Measurements from ENCODE around the gene ADK. TPM values are rescaled to one million over a fixed set of nuclear protein-coding genes. Genes with fewer than 3 reads are reported as not detected.

ADK gene
- total and polyA plus RNA-seq, 4 experiments from 2014 or later = 33.7 to 66.6 (median 51.0) TPM

DNA sequence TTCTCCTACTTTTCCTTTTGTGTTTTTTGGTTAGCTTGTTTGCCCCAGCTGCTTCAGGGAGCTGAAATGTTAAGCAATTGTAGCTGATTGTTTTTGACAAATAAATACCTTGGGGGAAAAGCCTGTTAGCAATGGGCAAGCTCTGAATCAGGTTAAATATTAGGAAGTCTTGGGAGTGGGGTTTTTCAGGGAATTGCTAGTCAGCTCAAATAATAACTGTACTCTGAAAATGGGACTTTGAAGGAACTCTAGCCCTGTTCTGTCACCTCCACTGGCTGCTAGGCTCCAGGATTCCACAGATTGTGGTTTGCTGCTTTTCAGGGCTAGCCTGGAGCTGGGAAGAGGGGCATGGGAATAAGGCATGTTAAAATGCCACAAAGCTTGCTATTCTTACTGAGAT lies 39.5 kb downstream of the ADK start:
- Mint-ChIP-seq H3K27ac (peak overlapping the region; percentile 73 to 98 (median 95)), H3K4me1 (peaks cover 37 to 73% (median 56%) of the 10 kb centered on the region in 4 donors), H3K9me3 (peaks cover 0 to 2% (median 0%) of the 10 kb centered on the region in 8 donors), H3K36me3 (no peaks in the 10 kb centered on the region), H3K4me3 (peak overlapping the region in 7 of 8 donors; percentile 42 to 91 (median 77)), H3K27me3 (no peaks in the 10 kb centered on the region)
- no peaks in the 10 kb centered on the region for H3K27me3 ChIP-seq (ENCODE audit: insufficient read depth, low read length)
- POLR2A ChIA-PET (ENCODE audit: partially characterized antibody) = interaction anchor here (0.7 to 3.5 kb wide), 6 partner anchors 12 to 40 kb away, joined by 3 to 24 read pairs (median 8); partner anchors contain the start of genes ADK and AP3M1
- CTCF ChIA-PET (ENCODE audit: partially characterized antibody) = interaction anchor here (0.8 to 2.1 kb wide), 7 partner anchors 8 to 97 kb away, joined by 3 to 13 read pairs (median 3); no protein-coding TSS in a partner anchor
- H3K4me3 ChIP-seq (ENCODE audit: low read length in 2 of 2) = peak overlapping the region in 1 of 2 donors; percentile 11
- intact Hi-C loops (cut with micrococcal nuclease) = loop anchor here (2.0 to 5.0 kb wide), 2 partner anchors 14 to 38 kb away; partner anchors contain the start of genes ADK and AP3M1
- no peak for DNase-seq
- H3K9me3 ChIP-seq (ENCODE audit: control insufficient read depth in 1 of 2, low read length in 2 of 2) = no peaks in the 10 kb centered on the region
- H3K4me1 ChIP-seq (ENCODE audit: insufficient read depth, low read length) = peaks cover 41% of the 10 kb centered on the region
- peak overlapping the region; percentile 28 for H3K27ac ChIP-seq (ENCODE audit: low read depth, low read length)
- no peaks in the 10 kb centered on the region for H3K36me3 ChIP-seq (ENCODE audit: insufficient read depth, low read length)

DNA sequence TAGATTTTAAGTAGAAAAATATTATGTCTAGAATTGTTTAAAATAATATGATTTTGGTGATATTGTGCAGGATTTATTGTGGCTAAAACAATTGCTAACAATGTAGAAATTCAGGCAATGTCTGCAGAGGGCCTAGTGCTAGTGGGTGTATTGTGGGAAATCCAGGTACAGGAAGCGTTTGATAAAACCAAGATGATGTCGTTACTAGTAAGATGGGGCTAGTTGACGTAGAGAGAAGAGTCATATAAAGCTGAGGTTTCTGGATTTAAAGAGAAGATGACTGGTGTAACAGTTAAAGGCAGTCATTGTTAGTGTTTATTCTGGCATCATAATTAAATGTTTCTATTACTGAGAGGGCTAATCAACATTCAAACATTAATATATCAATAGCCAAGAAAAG lies 43.5 kb downstream of the ADK start:
- no peak overlapping the region for H3K4me3 ChIP-seq (ENCODE audit: low read length in 2 of 2)
- H3K4me1 Mint-ChIP-seq = peaks cover 23 to 54% (median 45%) of the 10 kb centered on the region in 4 donors
- ChIA-PET CTCF (ENCODE audit: partially characterized antibody) (interaction anchor here (4.5 kb wide), 1 partner anchor 19 kb away, joined by 18 read pairs; no protein-coding TSS in a partner anchor), POLR2A (ENCODE audit: partially characterized antibody) (no interaction called here)
- no peak overlapping the region for H3K27ac ChIP-seq (ENCODE audit: low read depth, low read length)
- H3K9me3 ChIP-seq (ENCODE audit: control insufficient read depth in 1 of 2, low read length in 2 of 2) = no peaks in the 10 kb centered on the region
- H3K27ac Mint-ChIP-seq = peak overlapping the region; percentile 8 to 87 (median 31)
- peak overlapping the region in 6 of 8 donors; percentile 27 to 52 (median 40) for H3K4me3 Mint-ChIP-seq
- intact Hi-C loops (cut with micrococcal nuclease) = loop anchor here (5.0 kb wide), 1 partner anchor 42 kb away; the partner anchor contains the start of genes ADK and AP3M1
- peaks cover 2 to 5% of the 10 kb centered on the region in 2 donors for H3K36me3 Mint-ChIP-seq
- peak in 4 of 5 donors; percentile 40 to 67 (median 54) for DNase-seq
- H3K4me1 ChIP-seq (ENCODE audit: insufficient read depth, low read length) = peaks cover 38% of the 10 kb centered on the region
- H3K27me3 ChIP-seq (ENCODE audit: insufficient read depth, low read length) = no peaks in the 10 kb centered on the region
- H3K9me3 Mint-ChIP-seq = peaks cover 0 to 3% (median 0%) of the 10 kb centered on the region in 8 donors
- H3K27me3 Mint-ChIP-seq = no peaks in the 10 kb centered on the region
- no peaks in the 10 kb centered on the region for H3K36me3 ChIP-seq (ENCODE audit: insufficient read depth, low read length)

- Histone ChIP-seq H3K4me3 (ENCODE audit: low read length in 2 of 2) (no peak overlapping the region), H3K27me3 (ENCODE audit: insufficient read depth, low read length) (no peaks in the 10 kb centered on the region), H3K4me1 (ENCODE audit: insufficient read depth, low read length) (peaks cover 33% of the 10 kb centered on the region), H3K9me3 (ENCODE audit: control insufficient read depth in 1 of 2, low read length in 2 of 2) (no peaks in the 10 kb centered on the region), H3K36me3 (ENCODE audit: insufficient read depth, low read length) (no peaks in the 10 kb centered on the region), H3K27ac (ENCODE audit: low read depth, low read length) (no peak overlapping the region)
- no peak for DNase-seq
- peaks cover 19 to 49% (median 41%) of the 10 kb centered on the region in 4 donors for H3K4me1 Mint-ChIP-seq
- no peaks in the 10 kb centered on the region for H3K27me3 Mint-ChIP-seq
- ChIA-PET CTCF (ENCODE audit: partially characterized antibody) (interaction anchor here (4.5 kb wide), 1 partner anchor 18 kb away, joined by 18 read pairs; no protein-coding TSS in a partner anchor), POLR2A (ENCODE audit: partially characterized antibody) (no interaction called here)
- intact Hi-C loops (cut with micrococcal nuclease) = loop anchor here (5.0 kb wide), 1 partner anchor 43 kb away; the partner anchor contains the start of genes ADK and AP3M1
- peak overlapping the region in 5 of 7 donors; percentile 12 to 87 (median 60) for H3K27ac Mint-ChIP-seq
- H3K9me3 Mint-ChIP-seq = peaks cover 0 to 3% (median 0%) of the 10 kb centered on the region in 8 donors
- H3K4me3 Mint-ChIP-seq = peak overlapping the region in 2 of 8 donors; percentile 31 to 44
- peaks cover 2 to 5% of the 10 kb centered on the region in 2 donors for H3K36me3 Mint-ChIP-seq
Measured at GRCh38 chr10:74194999-74195398, 44.0 kb downstream of the ADK start.

GRCh38 chr10:74199315-74199714 lies 48.3 kb downstream of the ADK start:
- POLR2A ChIA-PET (ENCODE audit: partially characterized antibody) = no interaction called here
- H3K9me3 Mint-ChIP-seq = peaks cover 0 to 3% (median 0%) of the 10 kb centered on the region in 8 donors
- no peak overlapping the region for H3K4me3 Mint-ChIP-seq

DNA sequence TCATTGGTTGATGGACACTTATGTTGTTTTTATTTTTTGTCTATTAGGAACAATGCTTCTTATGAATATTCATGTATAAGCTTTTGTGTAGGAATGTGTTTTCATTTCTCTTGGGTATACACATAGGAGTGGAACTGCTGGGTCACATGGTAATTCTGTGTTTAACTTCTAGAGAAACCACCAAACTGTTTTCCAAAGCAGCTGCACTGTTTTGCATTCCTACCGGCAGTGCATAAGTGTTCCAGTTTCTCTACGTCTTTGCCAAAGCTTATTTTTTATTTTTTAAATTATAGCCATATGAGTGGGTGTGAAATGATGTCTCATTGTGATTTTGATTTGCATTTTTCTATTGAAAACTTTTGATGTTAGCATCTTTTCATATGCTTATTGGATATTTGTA lies 51.3 kb downstream of the ADK start:
- DNase-seq = no peak
- Mint-ChIP-seq H3K36me3 (peaks cover 20 to 39% of the 10 kb centered on the region in 2 donors), H3K4me1 (peaks cover 0 to 5% (median 3%) of the 10 kb centered on the region in 4 donors), H3K9me3 (peaks cover 0 to 3% (median 0%) of the 10 kb centered on the region in 8 donors), H3K4me3 (no peak overlapping the region), H3K27me3 (no peaks in the 10 kb centered on the region), H3K27ac (no peak overlapping the region)
- no peaks in the 10 kb centered on the region for H3K27me3 ChIP-seq (ENCODE audit: insufficient read depth, low read length)
- no peaks in the 10 kb centered on the region for H3K9me3 ChIP-seq (ENCODE audit: control insufficient read depth in 1 of 2, low read length in 2 of 2)
- POLR2A ChIA-PET (ENCODE audit: partially characterized antibody) = interaction anchor here (0.9 kb wide), 1 partner anchor 25 kb away, joined by 3 read pairs; no protein-coding TSS in a partner anchor
- H3K36me3 ChIP-seq (ENCODE audit: insufficient read depth, low read length) = no peaks in the 10 kb centered on the region
- no peak overlapping the region for H3K27ac ChIP-seq (ENCODE audit: low read depth, low read length)
- CTCF ChIA-PET (ENCODE audit: partially characterized antibody) = interaction anchor here (1.1 to 2.3 kb wide), 3 partner anchors 8 to 13 kb away, joined by 3 to 9 read pairs (median 9); no protein-coding TSS in a partner anchor
- intact Hi-C loops (cut with micrococcal nuclease) = no loop called here
- no peaks in the 10 kb centered on the region for H3K4me1 ChIP-seq (ENCODE audit: insufficient read depth, low read length)
- H3K4me3 ChIP-seq (ENCODE audit: low read length in 2 of 2) = no peak overlapping the region

More at GRCh38 chr10:74199315-74199714, 48.3 kb downstream of the ADK start:
- no peak for DNase-seq
- H3K4me1 ChIP-seq (ENCODE audit: insufficient read depth, low read length) = peaks cover 1% of the 10 kb centered on the region
- H3K4me3 ChIP-seq (ENCODE audit: low read length in 2 of 2) = no peak overlapping the region
- peaks cover 8 to 17% (median 17%) of the 10 kb centered on the region in 4 donors for H3K4me1 Mint-ChIP-seq
- intact Hi-C loops (cut with micrococcal nuclease) = no loop called here
- peaks cover 21 to 27% of the 10 kb centered on the region in 2 donors for H3K36me3 Mint-ChIP-seq
- no peaks in the 10 kb centered on the region for H3K36me3 ChIP-seq (ENCODE audit: insufficient read depth, low read length)
- no peaks in the 10 kb centered on the region for H3K9me3 ChIP-seq (ENCODE audit: control insufficient read depth in 1 of 2, low read length in 2 of 2)
- no peak overlapping the region for H3K27ac Mint-ChIP-seq
- H3K27me3 ChIP-seq (ENCODE audit: insufficient read depth, low read length) = no peaks in the 10 kb centered on the region
- H3K27me3 Mint-ChIP-seq = no peaks in the 10 kb centered on the region
- no peak overlapping the region for H3K27ac ChIP-seq (ENCODE audit: low read depth, low read length)
- CTCF ChIA-PET (ENCODE audit: partially characterized antibody) = no interaction called here

DNA sequence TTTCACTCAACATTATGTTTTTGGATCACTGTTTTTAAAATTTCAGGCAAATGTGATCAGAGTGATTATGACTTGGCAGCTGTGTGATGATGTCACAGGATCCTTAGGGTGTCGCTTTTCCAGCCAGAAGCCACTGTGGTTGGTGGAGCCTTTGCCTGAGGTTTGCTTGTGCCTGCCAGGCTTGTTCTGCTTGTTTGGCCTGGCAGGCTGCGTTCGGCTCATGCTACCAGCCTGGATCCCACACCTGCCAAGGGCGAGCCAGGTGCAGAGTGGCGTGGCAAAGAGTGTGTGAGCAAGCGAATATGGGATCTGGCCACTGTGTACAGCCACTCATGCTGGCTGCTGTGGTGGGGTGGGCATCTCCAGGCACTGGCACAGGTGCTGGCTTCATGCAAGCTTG lies 55.7 kb downstream of the ADK start:
- intact Hi-C loops (cut with micrococcal nuclease) = no loop called here
- H3K36me3 Mint-ChIP-seq = peaks cover 12 to 27% of the 10 kb centered on the region in 2 donors
- no peaks in the 10 kb centered on the region for H3K36me3 ChIP-seq (ENCODE audit: insufficient read depth, low read length)
- H3K9me3 ChIP-seq (ENCODE audit: control insufficient read depth in 1 of 2, low read length in 2 of 2) = no peaks in the 10 kb centered on the region
- CTCF ChIA-PET (ENCODE audit: partially characterized antibody) = interaction anchor here (1.7 kb wide), 1 partner anchor 18 kb away, joined by 3 read pairs; no protein-coding TSS in a partner anchor
- H3K27me3 Mint-ChIP-seq = no peaks in the 10 kb centered on the region
- H3K4me3 Mint-ChIP-seq = no peak overlapping the region
- H3K4me1 ChIP-seq (ENCODE audit: insufficient read depth, low read length) = no peaks in the 10 kb centered on the region
- H3K9me3 Mint-ChIP-seq = no peaks in the 10 kb centered on the region
- DNase-seq = no peak
- no peak overlapping the region for H3K27ac ChIP-seq (ENCODE audit: low read depth, low read length)
- H3K27ac Mint-ChIP-seq = no peak overlapping the region
- H3K27me3 ChIP-seq (ENCODE audit: insufficient read depth, low read length) = no peaks in the 10 kb centered on the region
- POLR2A ChIA-PET (ENCODE audit: partially characterized antibody) = interaction anchor here (0.8 kb wide), 1 partner anchor 21 kb away, joined by 3 read pairs; no protein-coding TSS in a partner anchor
- no peak overlapping the region for H3K4me3 ChIP-seq (ENCODE audit: low read length in 2 of 2)
- H3K4me1 Mint-ChIP-seq = peaks cover 0 to 15% (median 3%) of the 10 kb centered on the region in 4 donors

DNA sequence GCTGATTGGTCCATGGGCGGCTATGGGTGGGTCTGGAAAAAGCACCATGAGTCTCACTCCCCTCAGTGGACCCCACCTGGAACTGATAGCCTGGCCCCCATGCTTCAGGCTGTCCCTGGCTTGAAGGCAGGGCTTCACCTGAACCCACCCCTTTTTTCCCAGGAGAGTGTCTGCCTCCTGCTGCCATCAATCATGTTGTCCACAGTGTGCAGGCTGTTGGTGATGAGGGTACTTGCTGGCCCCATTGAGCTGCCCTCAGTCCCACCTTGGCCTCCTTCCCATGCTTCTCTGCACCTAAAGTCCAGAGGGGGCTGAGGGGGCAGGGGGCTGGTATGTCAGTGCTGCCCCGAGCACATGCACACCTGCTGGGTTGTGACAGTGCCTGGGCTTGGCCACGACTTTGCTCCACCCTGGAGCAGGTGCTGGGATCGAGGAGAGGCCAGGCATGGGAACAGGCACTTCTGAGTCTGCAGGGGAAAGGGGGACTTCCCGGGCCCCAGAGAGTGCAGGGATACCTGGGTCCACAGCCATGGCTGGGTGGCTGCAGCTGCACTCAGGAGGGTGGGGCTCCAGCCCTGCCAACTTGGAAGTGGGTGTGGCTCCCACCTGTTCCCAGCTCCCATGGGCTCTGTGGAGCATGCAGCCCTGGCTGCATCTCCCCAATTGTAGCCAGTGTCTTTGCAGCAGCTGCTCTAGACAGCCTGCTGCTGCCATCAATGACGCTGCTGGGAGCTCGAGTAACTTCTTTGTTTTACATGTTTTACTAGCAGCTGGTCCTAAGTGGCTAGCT lies 56.9 kb downstream of the ADK start:
- Histone ChIP-seq H3K4me1 (ENCODE audit: insufficient read depth, low read length) (no peaks in the 10 kb centered on the region), H3K27me3 (ENCODE audit: insufficient read depth, low read length) (no peaks in the 10 kb centered on the region), H3K36me3 (ENCODE audit: insufficient read depth, low read length) (no peaks in the 10 kb centered on the region), H3K27ac (ENCODE audit: low read depth, low read length) (no peak overlapping the region), H3K4me3 (ENCODE audit: low read length in 2 of 2) (no peak overlapping the region), H3K9me3 (ENCODE audit: control insufficient read depth in 1 of 2, low read length in 2 of 2) (no peaks in the 10 kb centered on the region)
- Mint-ChIP-seq H3K27ac (no peak overlapping the region), H3K27me3 (no peaks in the 10 kb centered on the region), H3K9me3 (no peaks in the 10 kb centered on the region), H3K36me3 (peaks cover 8 to 19% of the 10 kb centered on the region in 2 donors), H3K4me1 (peaks cover 9 to 25% (median 13%) of the 10 kb centered on the region in 4 donors), H3K4me3 (no peak overlapping the region)
- intact Hi-C loops (cut with micrococcal nuclease) = no loop called here
- POLR2A ChIA-PET (ENCODE audit: partially characterized antibody) = no interaction called here
- no peak for DNase-seq
- CTCF ChIA-PET (ENCODE audit: partially characterized antibody) = interaction anchor here (1.7 kb wide), 1 partner anchor 19 kb away, joined by 3 read pairs; no protein-coding TSS in a partner anchor

Measured in CD4-positive, alpha-beta memory T cell (primary cell).